SW480 (cell line): Measurements from ENCODE around the gene MRPS7.

Source experiments
- DNase-seq: peaks from one replicate; pipeline ENCODE4 v3.0.0-alpha.2; 2016; ENCODE audit warnings: low spot score

Gene MRPS7

DNA sequence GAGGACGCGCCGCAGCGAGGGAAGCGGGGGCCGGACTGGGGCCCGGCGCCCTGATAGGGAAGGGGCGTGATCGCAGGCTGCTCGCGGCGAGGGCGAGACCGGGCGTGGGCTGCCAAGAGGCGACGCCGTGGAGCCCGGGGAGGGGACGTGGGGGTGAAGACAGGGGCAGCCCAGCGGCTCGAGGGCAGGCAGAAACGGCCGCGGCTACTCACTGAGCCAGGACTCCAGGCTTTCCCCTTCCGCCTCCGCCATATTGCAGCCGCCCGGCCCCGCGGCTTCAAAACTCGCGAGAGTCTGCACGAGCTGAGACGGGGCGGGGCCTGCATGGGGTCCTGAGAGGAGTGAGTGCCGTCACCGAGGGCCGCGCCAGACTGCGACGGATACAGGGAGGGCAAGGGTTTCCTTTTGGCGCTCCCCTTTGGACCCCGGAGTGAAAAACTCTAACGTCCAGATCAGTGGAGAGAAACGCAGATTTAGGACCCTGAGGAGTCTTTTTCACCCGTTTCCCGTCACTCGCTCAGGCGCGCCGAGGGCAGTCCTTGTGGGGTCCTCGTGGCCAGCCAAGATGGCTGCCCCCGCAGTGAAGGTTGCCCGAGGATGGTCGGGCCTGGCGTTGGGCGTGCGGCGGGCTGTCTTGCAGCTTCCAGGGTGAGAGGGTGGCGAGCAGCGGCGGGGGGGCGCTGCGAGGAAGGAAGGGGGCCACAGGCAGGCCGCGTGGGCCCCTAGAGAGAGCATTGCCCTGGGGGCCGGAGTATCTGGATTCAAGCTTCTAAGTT is at the start of gene MRPS7, which contains the start of gene GGA3:
TSS of gene MRPS7 (plus strand) at position 544 of the 776 bp plus-strand sequence. CDS start at position 566, 22 bp downstream.
TSS of gene GGA3 (minus strand) at position 271 of the 776 bp plus-strand sequence. CDS start at position 252, 19 bp downstream.
- DNase-seq: peak; percentile 88

DNA sequence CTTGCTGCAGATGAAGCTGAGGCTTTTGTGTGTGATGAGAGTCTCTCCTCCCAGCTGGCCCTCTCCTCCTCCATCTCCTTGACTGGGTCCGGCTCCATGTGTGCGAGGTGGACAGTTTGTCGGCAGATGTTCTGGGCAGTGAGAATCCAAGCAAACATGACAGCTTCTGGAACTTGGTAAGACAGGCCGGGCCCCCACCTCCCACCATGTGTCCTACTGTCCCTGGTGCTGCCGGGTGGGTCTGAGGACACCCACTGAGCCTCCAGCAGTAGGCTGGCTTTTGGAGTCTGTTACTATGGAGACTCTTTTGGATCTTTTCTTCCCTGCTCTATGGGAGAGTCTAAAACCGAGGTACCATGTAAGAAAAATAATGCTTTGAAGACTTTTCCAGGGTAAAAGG is 43.5 kb upstream of the MRPS7 start:
- no peak for DNase-seq

DNA sequence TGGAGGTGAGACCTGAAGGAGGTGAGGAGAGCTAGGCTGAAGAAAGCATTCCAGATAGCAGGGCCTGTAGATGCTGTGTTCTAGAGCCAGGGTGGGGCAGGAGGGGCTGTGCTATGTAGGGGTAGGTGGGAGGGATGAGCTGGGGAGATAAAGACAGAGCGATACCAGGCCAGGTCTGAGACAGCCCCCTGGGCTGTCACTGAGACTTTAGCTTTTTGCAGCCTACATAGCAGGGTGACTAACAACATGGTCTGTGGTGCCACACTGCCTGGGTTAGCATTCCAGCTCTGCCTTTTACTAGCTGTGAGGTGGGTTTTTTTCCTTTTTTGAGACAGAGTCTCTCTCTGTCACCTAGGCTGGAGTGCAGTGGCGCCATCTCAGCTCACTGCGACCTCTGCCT is 41.9 kb upstream of the MRPS7 start:
- DNase-seq: no peak

DNA sequence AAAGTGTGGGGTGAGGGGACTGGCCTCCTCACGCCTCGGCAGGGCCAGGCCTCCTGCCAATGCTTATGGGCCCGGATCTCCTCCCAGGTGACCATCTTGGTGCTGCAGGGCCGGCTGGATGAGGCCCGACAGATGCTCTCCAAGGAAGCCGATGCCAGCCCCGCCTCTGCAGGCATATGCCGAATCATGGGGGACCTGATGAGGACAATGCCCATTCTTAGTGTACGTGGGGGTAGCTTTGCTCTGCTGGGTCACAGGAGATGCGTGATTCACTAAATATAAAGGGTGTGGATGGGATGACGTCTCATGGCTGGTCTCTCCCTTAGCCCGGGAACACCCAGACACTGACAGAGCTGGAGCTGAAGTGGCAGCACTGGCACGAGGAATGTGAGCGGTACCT is 36.7 kb upstream of the MRPS7 start:
- DNase-seq: no peak

DNA sequence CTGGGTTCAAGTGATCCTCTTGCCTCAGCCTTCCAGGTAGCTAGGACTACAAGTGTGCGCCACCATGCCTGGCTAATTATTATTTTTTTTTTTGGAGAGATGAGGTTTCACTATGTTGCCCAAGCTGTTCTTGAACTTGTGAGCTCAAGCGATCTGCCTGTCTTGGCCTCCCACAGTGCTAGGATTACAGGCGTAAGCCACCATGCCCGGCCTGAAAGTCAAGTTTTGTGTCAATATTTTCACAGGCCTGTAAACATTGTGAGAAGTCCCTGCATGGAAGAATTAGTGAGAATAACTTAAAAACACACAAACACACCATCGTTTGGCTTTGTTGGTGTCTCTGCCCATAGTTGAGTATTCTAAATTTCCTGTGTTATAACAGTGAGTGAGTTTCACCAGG is 34.0 kb upstream of the MRPS7 start:
- DNase-seq: no peak

DNA sequence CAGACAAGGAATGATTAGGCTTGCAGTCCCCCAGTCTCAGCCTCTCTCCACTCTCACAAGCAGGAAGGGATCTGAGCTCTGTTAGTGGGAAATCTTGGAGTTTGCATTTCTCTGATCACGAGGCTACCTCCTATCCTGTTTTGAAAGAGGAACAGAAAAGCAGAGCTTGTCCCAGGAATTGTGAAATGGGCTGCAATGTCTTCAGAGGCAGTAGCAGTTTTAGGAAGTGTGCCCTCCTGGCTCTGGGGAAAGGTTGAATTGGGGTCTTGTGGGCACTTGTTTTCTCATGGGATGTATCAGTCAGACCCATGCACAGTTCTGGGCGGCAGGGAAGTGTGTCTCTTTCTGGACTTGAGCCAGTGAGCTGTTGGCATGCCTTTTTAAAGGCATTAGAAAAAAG is 33.4 kb upstream of the MRPS7 start:
- no peak for DNase-seq

DNA sequence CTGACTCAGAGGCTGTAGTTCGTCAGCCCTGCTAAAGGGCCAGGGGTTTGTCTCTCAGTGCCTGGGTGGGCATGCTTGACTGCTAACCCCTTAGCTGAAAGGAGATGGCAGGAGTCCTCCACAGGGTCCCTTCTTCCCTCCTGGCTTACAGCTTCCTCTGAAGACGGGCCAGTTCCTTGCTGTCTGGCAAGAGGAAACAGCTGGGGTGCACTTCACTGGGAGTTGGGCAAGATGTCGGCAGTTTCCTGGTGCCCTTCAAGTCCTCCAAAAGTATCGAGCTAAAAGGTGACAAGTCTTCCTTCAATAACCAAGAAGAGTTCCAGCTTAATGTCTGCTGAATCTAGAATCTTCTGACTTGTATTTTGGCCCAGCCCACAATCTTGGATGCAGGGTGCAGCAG is 32.8 kb upstream of the MRPS7 start:
- DNase-seq: no peak

DNA sequence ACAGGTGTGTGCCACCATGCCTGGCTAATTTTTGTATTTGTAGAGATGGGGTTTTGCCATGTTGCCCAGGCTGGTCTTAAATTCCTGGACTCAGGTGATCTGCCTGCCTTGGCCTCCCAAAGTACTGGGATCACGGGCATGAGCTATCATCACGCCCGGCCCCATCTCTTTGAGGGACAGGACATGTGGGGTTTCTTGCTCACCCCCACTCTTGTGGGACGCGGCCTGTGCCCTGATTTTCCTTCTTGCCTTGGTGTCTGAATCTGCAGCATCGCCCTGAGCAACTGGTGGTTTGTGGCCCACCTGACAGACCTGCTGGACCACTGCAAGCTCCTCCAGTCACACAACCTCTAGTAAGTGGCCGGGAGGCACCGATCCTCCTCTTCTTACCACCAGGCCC is 30.6 kb upstream of the MRPS7 start:
- DNase-seq: no peak

DNA sequence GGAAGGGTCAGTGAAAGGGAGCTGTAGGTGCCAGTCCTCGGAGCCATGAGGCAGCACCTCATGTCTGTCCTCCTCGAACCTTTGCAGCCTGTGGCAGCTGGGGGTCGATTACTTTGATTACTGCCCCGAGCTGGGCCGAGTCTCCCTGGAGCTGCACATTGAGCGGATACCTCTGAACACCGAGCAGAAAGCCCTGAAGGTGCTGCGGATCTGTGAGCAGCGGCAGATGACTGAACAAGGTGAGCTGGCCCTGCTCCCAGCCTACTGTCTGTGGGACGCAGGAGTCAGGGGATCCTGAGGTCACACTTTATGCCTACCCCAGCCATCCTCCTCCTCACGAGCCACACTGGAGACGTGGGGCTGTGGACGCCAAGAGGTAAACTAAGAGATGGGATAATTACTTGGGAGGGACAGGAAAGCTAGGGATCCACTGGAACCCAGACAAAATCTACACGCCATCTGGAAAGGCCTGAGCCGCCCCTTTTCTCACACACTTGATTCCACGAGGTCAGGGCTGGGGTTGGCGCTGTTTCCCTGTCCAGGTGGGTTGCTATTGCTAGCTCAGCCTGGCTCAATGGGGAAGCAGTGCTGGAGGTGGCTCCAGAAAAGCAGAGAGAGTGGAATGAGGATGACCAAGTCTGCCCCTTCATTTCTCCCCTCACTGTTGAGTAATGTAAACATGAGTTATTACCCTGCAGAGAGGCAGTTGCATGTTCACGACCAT is 29.8 kb upstream of the MRPS7 start:
- DNase-seq: no peak

DNA sequence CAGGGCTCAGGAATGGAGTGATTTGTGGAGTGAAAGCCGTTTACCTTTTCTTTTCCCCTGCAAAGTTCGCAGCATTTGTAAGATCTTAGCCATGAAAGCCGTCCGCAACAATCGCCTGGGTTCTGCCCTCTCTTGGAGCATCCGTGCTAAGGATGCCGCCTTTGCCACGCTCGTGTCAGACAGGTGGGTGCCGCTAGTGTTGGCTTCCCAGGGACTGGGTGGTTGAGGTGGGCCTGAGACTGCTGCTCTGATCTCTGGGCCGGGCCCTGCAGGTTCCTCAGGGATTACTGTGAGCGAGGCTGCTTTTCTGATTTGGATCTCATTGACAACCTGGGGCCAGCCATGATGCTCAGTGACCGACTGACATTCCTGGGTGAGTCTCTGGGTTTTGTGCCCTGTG is 28.9 kb upstream of the MRPS7 start:
- no peak for DNase-seq

DNA sequence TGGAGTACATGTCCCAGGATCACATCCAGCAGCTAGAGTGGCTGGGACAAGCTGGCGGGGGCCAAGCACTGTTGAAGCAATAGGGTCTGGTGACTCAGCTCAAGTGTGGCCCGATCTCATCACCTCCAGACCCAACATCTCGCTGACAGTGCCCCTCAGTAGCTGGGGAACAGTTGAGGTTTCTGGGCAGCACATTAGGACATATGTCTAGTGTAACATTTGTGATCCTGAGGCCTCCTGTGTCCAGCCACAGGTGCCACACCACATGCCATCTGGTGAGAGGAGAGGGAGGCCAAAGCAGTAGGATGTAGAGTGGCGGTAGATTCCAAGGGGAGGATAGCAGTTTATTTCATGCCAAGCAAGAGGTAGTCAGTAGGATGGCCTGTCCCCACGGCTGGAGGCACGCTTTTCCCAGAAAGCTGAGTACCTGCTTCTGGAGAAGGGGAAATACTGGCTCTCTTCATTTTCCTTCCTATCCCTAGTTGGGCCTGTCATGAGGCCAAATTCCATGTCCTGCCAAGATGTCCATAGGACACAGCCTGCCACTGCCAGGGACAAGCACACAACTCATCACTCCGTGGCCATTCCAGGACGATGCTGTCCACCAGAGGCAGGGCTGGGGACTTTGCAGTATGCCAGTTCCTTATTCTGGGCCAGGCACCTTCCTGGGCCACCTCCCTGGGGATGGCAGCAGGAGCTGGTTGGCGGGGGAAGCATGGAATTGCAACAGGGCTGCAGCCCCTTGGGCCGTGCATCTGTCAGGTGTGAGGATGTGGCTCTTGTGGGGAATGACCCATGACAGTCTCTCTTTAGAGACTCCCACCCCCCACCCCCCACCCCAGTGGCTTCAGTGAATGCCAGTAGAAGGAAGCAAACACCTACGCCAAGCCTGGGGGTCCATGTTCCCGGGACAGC is 24.3 kb upstream of the MRPS7 start:
- no peak for DNase-seq

DNA sequence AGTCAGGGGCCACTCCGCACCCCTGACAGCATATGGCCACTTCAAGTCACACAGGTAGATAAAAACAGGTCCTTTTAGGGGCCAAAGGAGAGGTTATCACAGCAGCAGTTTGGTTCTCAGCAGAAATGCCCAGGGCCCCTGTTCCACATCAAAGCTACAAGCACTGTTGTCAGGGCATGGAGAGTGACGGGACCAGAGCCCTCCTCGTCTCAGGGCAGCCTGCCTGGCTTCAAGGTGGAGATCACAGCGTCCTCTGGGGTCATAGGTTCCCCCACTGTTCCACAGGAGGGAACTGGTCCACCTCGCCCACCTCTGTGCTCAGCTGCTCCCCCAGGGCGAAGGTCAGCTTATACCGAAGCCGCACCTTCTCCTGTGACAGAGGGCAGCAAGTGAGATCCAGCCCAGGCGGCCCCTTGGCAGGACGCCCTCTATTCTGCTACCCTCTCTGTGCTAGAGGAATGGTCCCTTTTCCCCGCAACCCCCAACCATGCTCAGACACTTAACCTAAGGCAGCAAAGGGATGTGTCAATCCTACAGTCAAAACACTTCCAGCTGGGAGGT is 23.6 kb upstream of the MRPS7 start:
- no peak for DNase-seq

DNA sequence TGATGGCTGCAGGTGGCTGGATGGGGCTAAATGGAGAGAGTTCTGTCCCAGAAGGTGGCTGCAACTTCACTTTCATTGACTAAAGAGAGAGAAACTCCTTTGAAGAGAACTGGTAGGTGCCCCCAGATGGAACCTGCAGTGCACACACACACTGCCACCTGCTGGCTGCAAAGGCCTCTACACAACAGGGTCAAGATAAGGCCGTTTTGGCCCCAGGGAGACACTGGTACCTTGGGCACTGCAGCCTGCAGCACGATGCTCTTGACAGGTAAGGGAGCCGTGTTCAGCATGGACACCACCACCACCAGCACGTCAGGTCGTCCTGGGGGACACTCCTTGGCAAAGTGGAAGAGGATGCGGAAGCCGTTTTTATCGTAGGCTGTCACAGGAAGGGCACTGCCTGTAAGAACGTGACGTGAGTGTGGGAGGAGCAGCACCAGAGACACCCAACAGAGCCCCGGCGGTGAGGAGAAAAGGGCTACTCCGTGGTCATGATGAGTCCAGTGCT is 22.9 kb upstream of the MRPS7 start:
- DNase-seq: peak; percentile 71

DNA sequence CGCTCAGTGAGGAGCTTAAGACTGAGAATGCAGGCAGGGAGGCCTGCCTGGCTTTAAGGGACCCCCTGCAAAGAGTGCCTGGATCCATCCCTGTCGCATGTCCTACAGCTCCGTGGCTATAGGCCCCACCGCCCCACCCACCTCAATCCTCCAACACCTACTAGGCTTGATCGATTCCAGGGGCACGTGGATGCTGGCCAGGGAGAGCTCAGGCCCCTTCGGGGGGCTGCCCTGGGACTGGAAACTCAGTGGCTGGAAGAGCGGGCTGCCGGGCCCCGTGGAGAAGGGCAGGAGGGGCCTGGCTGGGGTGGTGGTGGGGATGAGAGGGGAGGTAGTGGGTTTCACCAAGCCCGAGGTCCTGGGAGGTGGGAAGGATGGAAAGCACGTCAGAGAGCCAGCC is 22.5 kb upstream of the MRPS7 start:
- no peak for DNase-seq

DNA sequence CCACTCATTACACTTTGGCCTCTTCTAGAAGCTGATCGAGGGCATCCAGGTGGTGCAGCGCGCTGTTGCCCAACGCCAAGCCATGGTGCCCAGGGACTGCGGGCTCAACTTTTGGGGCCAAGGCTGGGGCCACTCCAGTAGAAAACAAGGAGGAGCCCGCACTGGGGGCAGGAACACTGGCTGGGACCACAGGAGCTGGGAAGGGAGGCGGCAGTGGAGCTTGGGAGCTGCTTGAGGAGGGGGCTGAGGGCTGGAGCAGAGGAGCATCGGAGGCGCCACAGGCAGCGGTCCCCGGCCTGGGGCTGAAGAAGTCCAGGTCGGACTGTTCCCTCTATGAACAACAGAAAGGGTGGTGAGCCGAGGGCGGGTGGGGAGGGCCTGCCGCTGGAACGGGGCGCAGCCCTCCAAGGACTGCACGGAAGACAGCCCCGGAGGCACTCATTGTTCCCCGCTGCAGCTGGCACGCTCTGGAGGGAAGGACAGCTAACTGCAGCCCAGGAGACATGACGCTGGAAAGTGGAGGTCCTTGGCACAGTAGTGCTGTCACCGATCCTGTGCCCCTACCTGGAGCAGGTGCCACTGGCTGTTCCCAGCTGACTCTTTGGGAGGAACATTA is 21.8 kb upstream of the MRPS7 start:
- no peak for DNase-seq

DNA sequence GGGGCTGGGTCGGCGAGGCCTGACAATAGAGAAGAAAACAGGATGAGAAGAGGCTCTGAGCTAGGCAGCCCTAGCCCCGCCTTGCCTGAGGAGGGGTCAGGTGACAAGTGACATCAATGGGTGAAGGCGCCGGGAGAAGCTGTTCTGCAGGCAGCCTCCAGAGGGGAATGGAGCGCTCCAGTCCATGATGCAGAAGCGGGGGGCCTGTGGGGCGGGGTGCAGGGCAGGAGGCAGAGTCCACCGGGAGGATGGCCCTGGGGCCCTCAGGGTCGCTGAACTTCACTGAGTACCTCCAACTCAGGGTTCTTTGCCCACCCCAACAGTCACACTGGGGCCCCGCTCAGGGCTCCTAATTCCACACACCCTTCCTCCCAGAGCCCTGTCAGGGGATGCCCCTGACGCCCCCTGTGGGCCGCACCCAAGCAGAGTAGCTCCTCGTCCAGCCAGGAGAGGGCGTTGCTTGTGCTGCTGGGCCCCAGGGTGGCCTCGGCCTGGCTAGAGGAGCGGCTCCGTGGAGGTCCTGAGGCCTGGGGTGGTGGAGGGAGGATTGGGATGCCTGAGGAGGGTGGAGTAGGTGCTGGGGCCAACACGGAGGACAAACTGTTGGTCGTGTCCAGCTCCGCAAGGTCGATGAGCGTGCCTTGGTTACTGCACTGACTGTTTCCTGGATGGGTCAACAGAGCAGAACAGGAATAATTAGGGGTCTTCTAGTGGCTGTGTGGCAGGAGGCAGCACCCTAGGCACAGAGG is 21.1 kb upstream of the MRPS7 start:
- peak; percentile 34 for DNase-seq

DNA sequence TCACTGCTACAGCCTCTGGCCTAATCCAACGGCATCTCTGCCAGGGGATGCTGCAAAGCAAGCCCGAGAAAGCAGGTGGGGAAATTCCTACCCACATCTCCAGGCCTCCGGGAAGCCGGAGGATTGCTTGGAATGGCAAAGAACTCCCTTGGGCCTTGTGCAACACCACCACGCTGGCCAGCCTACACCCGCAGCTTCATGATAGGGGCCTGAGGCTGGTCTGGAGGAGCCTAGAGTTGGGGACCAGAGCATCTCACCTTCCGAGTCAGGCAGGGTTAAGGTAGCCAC is 20.6 kb upstream of the MRPS7 start:
- no peak for DNase-seq

DNA sequence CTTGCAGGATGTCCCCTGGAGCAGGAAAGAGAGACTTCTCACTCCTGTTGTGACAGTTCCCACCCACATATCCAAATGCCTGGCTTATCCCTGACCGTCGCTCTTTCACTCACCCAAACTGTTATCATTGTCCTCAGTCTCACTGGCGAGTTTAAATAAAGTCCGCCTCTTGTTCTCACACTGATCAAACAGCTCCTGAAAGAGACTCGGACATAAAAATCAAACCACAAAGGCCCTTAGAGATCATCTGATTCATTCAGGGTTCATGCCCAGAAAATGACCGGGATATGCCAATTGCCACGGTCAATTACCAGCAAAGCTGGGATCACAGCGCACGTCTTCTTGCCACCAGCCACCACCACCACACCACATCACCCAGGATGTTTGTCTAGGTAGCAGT is 20.2 kb upstream of the MRPS7 start:
- DNase-seq: no peak

DNA sequence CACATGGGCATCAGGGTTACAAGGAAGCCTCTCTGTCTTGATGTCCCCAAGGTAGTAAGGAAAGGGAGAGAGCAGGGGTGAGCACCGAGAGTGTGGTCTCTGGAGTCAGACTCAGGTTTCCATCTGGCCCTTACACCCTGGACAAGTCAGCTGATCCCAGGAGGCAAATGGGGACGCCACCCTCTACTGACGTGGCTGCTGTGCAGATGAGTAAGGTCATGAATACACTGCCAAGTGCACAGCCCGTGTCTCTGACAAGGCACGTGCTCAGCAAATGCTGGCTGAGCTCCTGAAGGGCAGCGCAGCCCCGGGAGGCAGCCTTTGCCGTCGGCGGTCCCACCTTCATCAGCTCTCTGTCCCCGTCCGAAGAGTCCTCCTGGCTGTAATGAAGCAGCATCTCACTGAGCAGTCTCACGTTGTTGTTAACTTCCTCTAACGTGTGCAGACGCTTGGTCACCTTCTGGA is 19.7 kb upstream of the MRPS7 start:
- DNase-seq: no peak

DNA sequence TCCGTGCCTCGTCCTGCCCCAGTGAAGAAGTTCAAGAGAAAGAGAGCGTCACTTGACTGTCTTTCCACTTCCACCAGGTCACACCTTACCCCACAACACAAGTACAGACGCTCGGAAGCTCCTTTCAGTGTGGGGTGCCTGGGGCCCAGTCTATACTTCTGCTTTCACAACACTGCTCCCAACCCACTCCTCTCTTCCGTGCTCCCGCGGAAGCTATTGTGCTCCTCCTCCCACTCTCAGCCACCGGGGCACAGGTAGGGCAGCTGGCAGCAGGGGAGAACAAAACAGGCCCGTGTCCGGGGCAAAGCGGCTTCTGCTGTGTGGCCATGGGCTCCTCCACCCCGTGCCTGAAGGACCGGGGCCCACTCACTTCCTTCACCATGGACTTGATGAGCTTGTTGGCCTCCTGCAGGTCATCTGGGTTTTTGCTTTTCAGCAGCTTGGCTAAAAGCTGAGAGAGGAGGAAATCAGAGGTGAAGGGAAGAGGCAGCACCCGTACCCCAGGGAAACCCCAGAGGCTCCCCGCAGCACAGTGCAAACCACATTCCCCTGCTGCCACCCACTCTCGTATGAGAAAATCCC is 19.1 kb upstream of the MRPS7 start:
- DNase-seq: no peak
